ENCODE measurements around the gene ZBED4. TPM values are rescaled to one million over a fixed set of nuclear protein-coding genes. Genes with fewer than 3 reads are reported as not detected.

The ZBED4 gene
- total RNA-seq, 1 donor from 2014 or later: 43.8 TPM

GRCh38 chr22:49910229-49911155 is 56.8 kb downstream of the ZBED4 start:
- Mint-ChIP-seq H3K27me3 (ENCODE audit: low read depth) (no peaks in the 10 kb centered on the region), H3K27ac (ENCODE audit: unreplicated experiment) (no peak overlapping the region), H3K4me3 (peak overlapping the region; percentile 38), H3K4me1 (no peaks in the 10 kb centered on the region), H3K36me3 (ENCODE audit: low read depth) (peaks cover 2% of the 10 kb centered on the region), H3K9me3 (no peaks in the 10 kb centered on the region)
- no peak for DNase-seq (ENCODE audit: low read depth, low spot score)
- TF ChIP-seq CTCF (conservative IDR thresholded peaks at IDR 0.05): no peak

GRCh38 chr22:49911881-49912625 is 58.4 kb downstream of the ZBED4 start:
- no peak for TF ChIP-seq CTCF (conservative IDR thresholded peaks at IDR 0.05)
- Mint-ChIP-seq H3K36me3 (ENCODE audit: low read depth) (no peaks in the 10 kb centered on the region), H3K9me3 (no peaks in the 10 kb centered on the region), H3K4me3 (no peak overlapping the region), H3K4me1 (no peaks in the 10 kb centered on the region), H3K27me3 (ENCODE audit: low read depth) (no peaks in the 10 kb centered on the region), H3K27ac (ENCODE audit: unreplicated experiment) (no peak overlapping the region)
- no peak for DNase-seq (ENCODE audit: low read depth, low spot score)

GRCh38 chr22:49913026-49913425 is 59.4 kb downstream of the ZBED4 start:
- Mint-ChIP-seq H3K36me3 (ENCODE audit: low read depth) (no peaks in the 10 kb centered on the region), H3K27me3 (ENCODE audit: low read depth) (no peaks in the 10 kb centered on the region), H3K27ac (ENCODE audit: unreplicated experiment) (no peak overlapping the region), H3K4me1 (no peaks in the 10 kb centered on the region), H3K9me3 (no peaks in the 10 kb centered on the region), H3K4me3 (no peak overlapping the region)
- TF ChIP-seq CTCF (conservative IDR thresholded peaks at IDR 0.05): no peak
- DNase-seq (ENCODE audit: low read depth, low spot score): no peak

- DNase-seq (ENCODE audit: low read depth, low spot score): no peak
- no peaks in the 10 kb centered on the region for H3K27me3 Mint-ChIP-seq (ENCODE audit: low read depth)
These were observed 59.8 kb downstream of the ZBED4 start for GRCh38 chr22:49913446-49913845.

GRCh38 chr22:49914256-49914655 is 60.6 kb downstream of the ZBED4 start:
- Mint-ChIP-seq H3K27me3 (ENCODE audit: low read depth) (no peaks in the 10 kb centered on the region), H3K27ac (ENCODE audit: unreplicated experiment) (no peak overlapping the region)

More at GRCh38 chr22:49913446-49913845, 59.8 kb downstream of the ZBED4 start:
- no peaks in the 10 kb centered on the region for H3K4me1 Mint-ChIP-seq
- no peaks in the 10 kb centered on the region for H3K36me3 Mint-ChIP-seq (ENCODE audit: low read depth)
- peak overlapping the region; percentile 57 for H3K27ac Mint-ChIP-seq (ENCODE audit: unreplicated experiment)
- H3K9me3 Mint-ChIP-seq: no peaks in the 10 kb centered on the region
- no peak for TF ChIP-seq CTCF (conservative IDR thresholded peaks at IDR 0.05)
- peak overlapping the region; percentile 25 for H3K4me3 Mint-ChIP-seq

More at GRCh38 chr22:49914256-49914655, 60.6 kb downstream of the ZBED4 start:
- no peaks in the 10 kb centered on the region for H3K9me3 Mint-ChIP-seq
- TF ChIP-seq CTCF (conservative IDR thresholded peaks at IDR 0.05): no peak
- H3K4me1 Mint-ChIP-seq: no peaks in the 10 kb centered on the region
- no peak for DNase-seq (ENCODE audit: low read depth, low spot score)
- peak overlapping the region; percentile 25 for H3K4me3 Mint-ChIP-seq
- H3K36me3 Mint-ChIP-seq (ENCODE audit: low read depth): no peaks in the 10 kb centered on the region

Measured in neural crest cell (in vitro differentiated cells).